Epithelial cell of proximal tubule (primary cell): ENCODE measurements around the gene PROKR2. TPM values are rescaled to one million over a fixed set of nuclear protein-coding genes. Genes with fewer than 3 reads are reported as not detected.

Experiments
- DNase-seq: peaks from one replicate; pipeline ENCODE4 v3.0.0-alpha.2; 2011; ENCODE audit warnings: low read depth
- H3K4me3 ChIP-seq: 2 replicates; pipeline ENCODE4 v1.5.1; 2011; ENCODE audit warnings: low read depth, mild to moderate bottlenecking, low read length
- CTCF ChIP-seq: conservative IDR thresholded peaks from 2 replicates; pipeline ENCODE4 v1.5.1; 2012; ENCODE audit warnings: low read depth, mild to moderate bottlenecking, low read length
- total RNA-seq: library from RNA; depleted of rRNA; stranded (reverse); fragments of >200 nt; gene quantifications from 2 replicates; pipeline ENCODE4 v1.2.3, GENCODE V29; 2015

Gene PROKR2
- total RNA-seq, 1 donor from 2014 or later = not detected

GRCh38 chr20:5290596-5290995, 26.2 kb downstream of the PROKR2 start:
- H3K4me3 ChIP-seq = no peak overlapping the region
- no peak for TF ChIP-seq CTCF
- no peak for DNase-seq

GRCh38 chr20:5282561-5282960, 34.2 kb downstream of the PROKR2 start:
- no peak overlapping the region for H3K4me3 ChIP-seq
- no peak for TF ChIP-seq CTCF
- DNase-seq = no peak

- TF ChIP-seq CTCF = no peak
Observed at GRCh38 chr20:5279661-5280060, 37.1 kb downstream of the PROKR2 start.

GRCh38 chr20:5272268-5272667, 44.5 kb downstream of the PROKR2 start:
- no peak for TF ChIP-seq CTCF
- no peak overlapping the region for H3K4me3 ChIP-seq
- DNase-seq = no peak

More at GRCh38 chr20:5279661-5280060, 37.1 kb downstream of the PROKR2 start:
- no peak for DNase-seq
- H3K4me3 ChIP-seq = no peak overlapping the region

GRCh38 chr20:5270603-5271002, 46.2 kb downstream of the PROKR2 start:
- DNase-seq = no peak
- TF ChIP-seq CTCF = no peak
- no peak overlapping the region for H3K4me3 ChIP-seq

GRCh38 chr20:5268449-5268848, 48.3 kb downstream of the PROKR2 start:
- TF ChIP-seq CTCF = no peak
- no peak overlapping the region for H3K4me3 ChIP-seq
- DNase-seq = no peak

- no peak overlapping the region for H3K4me3 ChIP-seq
- no peak for DNase-seq
- no peak for TF ChIP-seq CTCF
Observed at GRCh38 chr20:5267092-5267491, 49.7 kb downstream of the PROKR2 start.
